BJ (cell line): ENCODE measurements around the gene GEMIN7. TPM values are rescaled to one million over a fixed set of nuclear protein-coding genes. Genes with fewer than 3 reads are reported as not detected.
"Not testable (repeated sequence)": the region's sequence is repeated elsewhere in the genome, so short reads cannot be mapped to it uniquely, and the experiment has no call there.

Experiments used
- CTCF ChIA-PET: fragments of 350-600 bp; formaldehyde crosslinking; extraction: SDS; loops from one replicate; lab custom pipeline; 2021; ENCODE audit warnings: antibody characterized with exemption, inconsistent platforms; lab: Yijun Ruan, JAX
- POLR2A ChIA-PET: fragments of 300-600 bp; sonication (Branson Sonifier 250); formaldehyde crosslinking; extraction: SDS; loops from one replicate; lab custom pipeline; 2021; ENCODE audit warnings: antibody characterized with exemption; lab: Charles Lee
- DNase-seq: peaks from one replicate; pipeline ENCODE4 v3.0.0-alpha.2; 2011; ENCODE audit warnings: low read depth
- H3K27me3 ChIP-seq: 2 replicates; pipeline ENCODE4 v1.6.0; 2011; ENCODE audit warnings: low read length; ENCODE audit not compliant: control insufficient read depth, insufficient read depth
- H3K36me3 ChIP-seq: 2 replicates; pipeline ENCODE4 v1.5.1; 2011; ENCODE audit warnings: low read length; ENCODE audit not compliant: control insufficient read depth, insufficient read depth
- H3K4me3 ChIP-seq: 2 replicates; pipeline ENCODE4 v1.5.1; 2011; ENCODE audit warnings: low read depth, mild to moderate bottlenecking, control low read depth, low read length
- CTCF ChIP-seq: IDR thresholded peaks from 2 replicates; pipeline ENCODE4 v1.5.1; 2011; ENCODE audit warnings: low read depth, mild to moderate bottlenecking, control low read depth, inconsistent platforms, low read length, moderate library complexity; ENCODE audit not compliant: insufficient read depth
- polyA plus RNA-seq: library from polyadenylated mRNA; depleted of rRNA; stranded (reverse); fragments of >200 nt; gene quantifications from 2 replicates; pipeline ENCODE4 v1.2.3, GENCODE V29; 2011

GEMIN7 gene
- polyA plus RNA-seq, 1 experiment: 25.0 TPM

GRCh38 chr19:45115809-45116615, 37.0 kb downstream of the GEMIN7 start:
- Histone ChIP-seq H3K36me3 (no peaks in the 10 kb centered on the region), H3K27me3 (no peaks in the 10 kb centered on the region), H3K4me3 (no peak overlapping the region)
- CTCF ChIA-PET: no interaction called here
- TF ChIP-seq CTCF: no peak
- POLR2A ChIA-PET: no interaction called here
- DNase-seq: no peak

GRCh38 chr19:45117167-45117594, 38.1 kb downstream of the GEMIN7 start:
- ChIA-PET POLR2A (no interaction called here), CTCF (no interaction called here)
- DNase-seq: no peak
- Histone ChIP-seq H3K4me3 (no peak overlapping the region), H3K27me3 (no peaks in the 10 kb centered on the region), H3K36me3 (no peaks in the 10 kb centered on the region; the same call in 1 of the 2 replicates)
- TF ChIP-seq CTCF: no peak

GRCh38 chr19:45117671-45118070, 38.6 kb downstream of the GEMIN7 start:
- no peak overlapping the region for H3K4me3 ChIP-seq
- no peak for TF ChIP-seq CTCF
- ChIA-PET POLR2A (no interaction called here), CTCF (interaction anchor here (1.0 kb wide), 1 partner anchor 11 kb away, joined by 3 read pairs; no protein-coding TSS in a partner anchor)
- DNase-seq: no peak
- no peaks in the 10 kb centered on the region; the same call in 1 of the 2 replicates for H3K36me3 ChIP-seq
- no peaks in the 10 kb centered on the region for H3K27me3 ChIP-seq

GRCh38 chr19:45118106-45118505, 39.0 kb downstream of the GEMIN7 start:
- ChIA-PET CTCF (interaction anchor here (1.0 kb wide), 1 partner anchor 10 kb away, joined by 3 read pairs; no protein-coding TSS in a partner anchor), POLR2A (no interaction called here)
- TF ChIP-seq CTCF: no peak
- no peak for DNase-seq
- H3K36me3 ChIP-seq: no peaks in the 10 kb centered on the region; the same call in none of the 2 replicates
- H3K4me3 ChIP-seq: no peak overlapping the region
- no peaks in the 10 kb centered on the region for H3K27me3 ChIP-seq

GRCh38 chr19:45118591-45119355, 39.7 kb downstream of the GEMIN7 start:
- H3K36me3 ChIP-seq, H3K27me3 ChIP-seq, H3K4me3 ChIP-seq, DNase-seq, POLR2A ChIA-PET: not testable (repeated sequence)
- CTCF ChIA-PET: interaction anchor here (0.6 to 1.0 kb wide), 2 partner anchors 10 to 25 kb away, joined by 3 to 4 read pairs; no protein-coding TSS in a partner anchor
